Epithelial cell of prostate (primary cell): ENCODE measurements around the gene LAMP5.

Experiments used
- DNase-seq: peaks from one replicate; pipeline ENCODE4 v3.0.0-alpha.2; 2011; ENCODE audit warnings: low read depth, low spot score
- H3K27ac ChIP-seq: fragments of 450-650 bp; 2 replicates; pipeline ENCODE4 v1.5.1; 2017; ENCODE audit warnings: mild to moderate bottlenecking

LAMP5 gene

DNA sequence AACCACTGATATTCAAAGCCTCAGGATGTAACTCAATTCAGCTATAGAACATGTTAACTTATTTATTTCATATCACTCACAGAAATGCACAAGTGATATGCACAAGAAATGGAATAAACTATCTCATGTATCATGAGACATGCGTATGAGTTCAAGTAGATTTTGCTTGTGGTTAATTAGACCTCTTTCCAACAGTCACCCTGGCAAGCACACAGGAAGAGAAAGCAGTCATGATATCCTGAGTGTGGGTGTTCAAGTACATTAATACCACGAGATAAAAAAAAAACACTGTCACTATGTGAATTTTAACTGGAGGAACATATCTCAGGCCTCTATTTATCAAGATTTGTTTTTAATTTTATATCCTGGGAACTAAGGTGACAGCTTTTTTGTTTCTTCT lies 64.2 kb downstream of the LAMP5 start:
- DNase-seq = no peak

More for the DNA sequence above, 64.2 kb downstream of the LAMP5 start:
- no peak overlapping the region for H3K27ac ChIP-seq
